K562 (cell line): ENCODE data around the gene SH2D4B.

Source experiments
- BRF1 ChIP-seq: IDR thresholded peaks from 3 replicates; pipeline ENCODE4 v1.6.1; 2011; ENCODE audit warnings: borderline replicate concordance, mild to moderate bottlenecking; ENCODE audit not compliant: insufficient read length; ENCODE audit errors: extremely low read depth
- EGR1 ChIP-seq: fragments of 450-650 bp; conservative IDR thresholded peaks from 2 replicates; pipeline ENCODE4 v1.6.1; 2017; ENCODE audit warnings: mild to moderate bottlenecking
- ZFP36 ChIP-seq: fragments of 150-350 bp; IDR thresholded peaks from 2 replicates; pipeline ENCODE4 v1.6.1; 2018; ENCODE audit warnings: low read length, low read depth; ENCODE audit not compliant: partially characterized antibody
- ZNF24 ChIP-seq: fragments of 450-650 bp; IDR thresholded peaks from 2 replicates; pipeline ENCODE4 v1.6.1; 2016
- TF ChIP-seq, protein P1 (sequence below), 3 experiments: IDR thresholded peaks in 2 of 3; conservative IDR thresholded peaks in 1 of 3; 2 replicates each; pipeline ENCODE4 v1.5.1; 2011 to 2012; ENCODE audit warnings: low read length in 3 of 3, mild to moderate bottlenecking in 3 of 3, control low read depth in 2 of 3, improper control_type of control experiment in 1 of 3, inconsistent platforms in 1 of 3, low read depth in 1 of 3, mixed read lengths in 1 of 3, moderate library complexity in 1 of 3; ENCODE audit not compliant: insufficient read depth in 2 of 3
- TF ChIP-seq, protein P2 (sequence below), 2 experiments: fragments of 450-650 bp in 1 of 2; sonication (generic) in 1 of 2; formaldehyde crosslinking in 1 of 2; IDR thresholded peaks in 1 of 2; conservative IDR thresholded peaks in 1 of 2; 2 replicates each; pipeline versions ENCODE4 v1.6.1 to v1.8.1; 2016 to 2023; ENCODE audit warnings: mild to moderate bottlenecking in 2 of 2, moderate library complexity in 2 of 2, inconsistent platforms in 1 of 2, missing genetic modification reagents in 1 of 2
- TF ChIP-seq, protein P3 (sequence below): fragments of 450-650 bp; formaldehyde crosslinking; IDR thresholded peaks from 2 replicates; pipeline ENCODE4 v1.4.0; 2022; ENCODE audit warnings: missing genetic modification characterization

DNA sequence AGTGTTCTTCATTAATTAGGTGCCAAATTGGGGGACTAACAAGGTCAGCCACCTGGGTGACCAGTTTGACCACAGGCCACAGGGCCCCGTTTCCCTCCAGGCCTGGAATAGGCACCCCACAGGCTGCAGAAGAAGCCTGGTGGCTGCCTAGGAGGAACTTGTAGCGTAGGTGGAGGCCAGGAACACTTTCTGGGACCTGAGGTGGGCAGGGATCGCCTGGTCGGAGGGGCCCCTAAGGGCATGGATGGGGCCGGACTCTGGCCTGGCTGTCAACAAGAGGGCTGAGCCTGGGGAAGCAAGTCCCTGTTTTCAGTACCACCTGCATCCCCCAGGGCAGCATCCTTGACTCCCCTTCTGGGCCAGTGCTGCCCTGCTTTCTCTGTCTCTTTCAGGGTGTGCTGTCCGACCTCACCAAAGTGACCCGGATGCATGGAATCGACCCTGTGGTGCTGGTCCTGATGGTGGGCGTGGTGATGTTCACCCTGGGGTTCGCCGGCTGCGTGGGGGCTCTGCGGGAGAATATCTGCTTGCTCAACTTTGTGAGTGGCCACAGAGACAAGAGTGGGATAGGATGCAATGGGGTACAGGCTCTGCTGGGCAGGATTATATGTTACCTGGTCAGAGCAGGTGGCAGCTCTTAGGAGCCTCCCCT, 30.7 kb upstream of the SH2D4B start:
- TF ChIP-seq ZFP36 (no peak), BRF1 (no peak), ZNF24 (no peak), EGR1 (no peak)
- TF ChIP-seq, protein P1, sequence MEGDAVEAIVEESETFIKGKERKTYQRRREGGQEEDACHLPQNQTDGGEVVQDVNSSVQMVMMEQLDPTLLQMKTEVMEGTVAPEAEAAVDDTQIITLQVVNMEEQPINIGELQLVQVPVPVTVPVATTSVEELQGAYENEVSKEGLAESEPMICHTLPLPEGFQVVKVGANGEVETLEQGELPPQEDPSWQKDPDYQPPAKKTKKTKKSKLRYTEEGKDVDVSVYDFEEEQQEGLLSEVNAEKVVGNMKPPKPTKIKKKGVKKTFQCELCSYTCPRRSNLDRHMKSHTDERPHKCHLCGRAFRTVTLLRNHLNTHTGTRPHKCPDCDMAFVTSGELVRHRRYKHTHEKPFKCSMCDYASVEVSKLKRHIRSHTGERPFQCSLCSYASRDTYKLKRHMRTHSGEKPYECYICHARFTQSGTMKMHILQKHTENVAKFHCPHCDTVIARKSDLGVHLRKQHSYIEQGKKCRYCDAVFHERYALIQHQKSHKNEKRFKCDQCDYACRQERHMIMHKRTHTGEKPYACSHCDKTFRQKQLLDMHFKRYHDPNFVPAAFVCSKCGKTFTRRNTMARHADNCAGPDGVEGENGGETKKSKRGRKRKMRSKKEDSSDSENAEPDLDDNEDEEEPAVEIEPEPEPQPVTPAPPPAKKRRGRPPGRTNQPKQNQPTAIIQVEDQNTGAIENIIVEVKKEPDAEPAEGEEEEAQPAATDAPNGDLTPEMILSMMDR (IDR thresholded peaks at IDR 0.05 in 2 of 3, conservative IDR thresholded peaks at IDR 0.05 in 1 of 3; ENCODE audit: insufficient read depth in 2 of 3, low read depth in 1 of 3, low read length in 3 of 3): no peak
- TF ChIP-seq, protein P2, sequence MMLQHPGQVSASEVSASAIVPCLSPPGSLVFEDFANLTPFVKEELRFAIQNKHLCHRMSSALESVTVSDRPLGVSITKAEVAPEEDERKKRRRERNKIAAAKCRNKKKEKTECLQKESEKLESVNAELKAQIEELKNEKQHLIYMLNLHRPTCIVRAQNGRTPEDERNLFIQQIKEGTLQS (IDR thresholded peaks at IDR 0.05): no peak
- TF ChIP-seq, protein P2 (CRISPR knock-in tag; conservative IDR thresholded peaks at IDR 0.05): no peak
- TF ChIP-seq, protein P3, sequence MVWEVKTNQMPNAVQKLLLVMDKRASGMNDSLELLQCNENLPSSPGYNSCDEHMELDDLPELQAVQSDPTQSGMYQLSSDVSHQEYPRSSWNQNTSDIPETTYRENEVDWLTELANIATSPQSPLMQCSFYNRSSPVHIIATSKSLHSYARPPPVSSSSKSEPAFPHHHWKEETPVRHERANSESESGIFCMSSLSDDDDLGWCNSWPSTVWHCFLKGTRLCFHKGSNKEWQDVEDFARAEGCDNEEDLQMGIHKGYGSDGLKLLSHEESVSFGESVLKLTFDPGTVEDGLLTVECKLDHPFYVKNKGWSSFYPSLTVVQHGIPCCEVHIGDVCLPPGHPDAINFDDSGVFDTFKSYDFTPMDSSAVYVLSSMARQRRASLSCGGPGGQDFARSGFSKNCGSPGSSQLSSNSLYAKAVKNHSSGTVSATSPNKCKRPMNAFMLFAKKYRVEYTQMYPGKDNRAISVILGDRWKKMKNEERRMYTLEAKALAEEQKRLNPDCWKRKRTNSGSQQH (CRISPR knock-in tag): no peak
